Measurements from ENCODE around the gene RYR2. TPM values are rescaled to one million over a fixed set of nuclear protein-coding genes. Genes with fewer than 3 reads are reported as not detected.

The RYR2 gene
- total RNA-seq, 1 donor from 2014 or later, result not detected

DNA sequence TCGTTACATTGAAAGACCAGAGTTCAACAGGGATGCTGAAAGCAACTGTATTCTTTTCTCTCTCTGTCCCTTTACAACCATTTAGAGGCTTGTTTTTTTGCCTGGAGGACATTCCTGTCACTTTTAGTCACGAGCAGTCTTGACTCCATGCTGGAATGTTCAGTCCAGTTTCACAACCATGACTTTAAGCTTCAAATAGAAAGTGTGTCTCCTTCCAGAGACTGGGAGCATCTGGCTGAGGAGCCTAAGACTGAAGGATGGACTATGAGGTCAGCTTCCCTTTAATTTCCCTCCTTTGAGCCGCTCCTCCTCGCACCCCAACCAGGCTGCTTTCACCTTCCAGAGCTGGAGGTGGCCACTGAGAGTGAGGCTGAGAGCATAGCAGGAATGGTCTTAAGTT lies 10.5 kb upstream of the RYR2 start:
- no peak for DNase-seq (ENCODE audit: low read depth, low spot score)

DNA sequence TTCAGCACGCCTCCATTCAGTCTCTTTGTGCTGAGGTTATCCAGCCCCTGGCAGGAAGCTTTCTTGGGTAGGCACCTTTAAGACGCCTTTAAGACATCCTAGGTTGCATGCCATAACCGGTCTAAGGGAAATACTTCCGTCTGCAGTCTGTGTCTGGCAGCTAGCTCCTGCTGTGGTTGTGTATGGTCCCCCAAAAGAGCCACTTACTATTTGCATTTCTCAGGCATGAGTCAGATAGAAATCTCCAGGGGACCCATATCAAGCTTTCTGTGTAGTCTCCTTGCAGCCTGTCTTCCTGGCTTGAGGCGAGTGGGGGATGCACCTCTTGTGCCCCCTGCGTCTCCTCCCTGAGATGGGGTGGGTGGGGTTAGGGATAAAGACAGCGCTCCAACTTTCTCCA lies 10.0 kb upstream of the RYR2 start:
- DNase-seq (ENCODE audit: low read depth, low spot score), result no peak

DNA sequence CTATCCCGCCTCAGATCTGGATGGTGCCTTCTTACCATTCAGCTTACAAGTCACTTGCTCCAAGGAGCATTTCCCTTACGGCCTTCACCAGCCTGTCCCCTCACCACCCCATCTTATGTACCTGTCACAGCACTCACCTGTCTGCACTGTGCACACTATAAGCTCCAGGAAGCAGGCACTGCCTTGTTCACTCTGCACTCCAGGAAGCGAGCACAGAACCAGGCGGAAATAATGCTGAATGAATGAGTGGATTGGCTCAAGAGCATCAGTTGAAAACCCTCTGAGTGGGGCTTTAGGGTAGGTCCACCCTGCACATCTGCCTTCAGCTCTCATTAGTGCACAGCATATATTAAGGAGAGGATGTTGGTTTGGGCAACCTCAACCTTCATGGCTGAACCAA lies 8.9 kb upstream of the RYR2 start:
- no peak for DNase-seq (ENCODE audit: low read depth, low spot score)

DNA sequence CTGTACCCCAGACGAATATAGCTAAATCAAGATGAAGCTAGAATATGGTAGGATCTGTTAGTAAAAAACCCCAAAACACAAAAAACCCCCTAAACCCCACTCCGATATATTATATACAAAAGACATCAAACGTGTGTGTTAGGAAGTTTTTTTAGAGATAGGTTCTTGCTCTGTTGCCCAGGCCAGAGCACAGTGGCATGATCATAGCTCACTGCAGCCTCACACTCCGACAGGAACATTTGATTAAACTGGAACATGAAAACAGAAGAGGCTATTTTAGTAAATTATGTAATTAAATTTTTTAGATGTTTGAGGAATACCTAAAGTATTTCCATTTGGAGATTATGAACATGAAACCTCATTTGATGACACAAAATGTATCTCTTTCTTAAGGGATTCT lies 8.2 kb upstream of the RYR2 start:
- no peak for DNase-seq (ENCODE audit: low read depth, low spot score)

DNA sequence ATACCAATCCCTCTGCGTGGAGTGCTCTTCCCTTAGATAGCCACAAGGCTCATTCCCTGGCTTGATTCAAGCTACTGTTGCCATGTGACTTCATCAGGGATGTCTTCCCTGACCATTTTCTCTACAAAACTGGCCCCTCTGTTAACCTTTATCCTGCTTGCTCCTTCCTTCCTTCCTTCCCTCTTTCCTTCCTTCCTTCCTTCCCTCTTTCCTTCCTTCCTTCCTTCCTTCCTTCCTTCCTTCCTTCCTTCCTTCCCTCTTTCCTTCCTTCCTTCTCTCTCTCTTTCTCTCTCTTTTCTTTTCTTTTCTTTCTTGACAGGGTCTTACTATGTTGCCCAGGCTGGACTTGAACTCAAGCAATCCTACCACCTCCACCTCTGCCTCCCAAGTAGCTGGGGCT lies 6.2 kb upstream of the RYR2 start:
- DNase-seq (ENCODE audit: low read depth, low spot score), result no peak

DNA sequence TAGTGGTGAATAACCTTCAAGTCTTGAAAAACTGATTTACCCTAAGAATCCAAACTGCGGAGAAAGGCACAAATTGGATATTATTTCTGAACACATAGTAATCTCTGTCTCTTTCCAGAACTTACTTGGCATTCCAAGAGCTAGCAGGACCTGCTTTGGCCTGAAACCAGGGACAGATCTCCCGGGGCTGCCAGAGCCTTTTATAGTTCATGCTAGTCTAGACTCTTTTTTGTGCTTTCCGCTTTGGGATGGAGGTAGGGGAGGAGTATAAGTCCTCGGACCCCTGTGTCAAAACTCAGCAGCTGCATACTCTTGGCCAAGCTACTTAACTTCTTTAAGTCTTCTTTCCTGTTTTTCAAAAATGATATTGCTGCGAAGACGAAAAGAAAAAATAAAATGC lies 3.8 kb upstream of the RYR2 start:
- DNase-seq (ENCODE audit: low read depth, low spot score), result no peak

DNA sequence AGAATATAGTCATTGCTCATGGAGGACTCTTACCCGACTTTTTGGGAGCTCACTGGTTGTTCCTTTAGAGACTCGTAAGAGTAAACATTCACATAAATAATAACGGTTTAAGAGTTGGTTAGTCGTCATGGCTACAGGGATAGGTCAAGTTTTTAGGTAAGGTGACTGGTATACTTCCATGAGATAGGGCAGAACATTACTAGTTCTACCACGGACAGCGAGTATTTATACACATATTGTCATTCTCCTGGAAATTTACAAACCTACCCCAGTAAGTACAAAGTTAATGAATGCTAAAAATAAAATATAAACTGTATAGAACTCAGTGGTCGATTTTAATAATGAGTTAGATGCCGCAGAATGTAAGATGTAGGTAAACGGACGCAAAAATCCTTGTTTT lies 1.2 kb upstream of the RYR2 start:
- DNase-seq (ENCODE audit: low read depth, low spot score), result no peak

DNA sequence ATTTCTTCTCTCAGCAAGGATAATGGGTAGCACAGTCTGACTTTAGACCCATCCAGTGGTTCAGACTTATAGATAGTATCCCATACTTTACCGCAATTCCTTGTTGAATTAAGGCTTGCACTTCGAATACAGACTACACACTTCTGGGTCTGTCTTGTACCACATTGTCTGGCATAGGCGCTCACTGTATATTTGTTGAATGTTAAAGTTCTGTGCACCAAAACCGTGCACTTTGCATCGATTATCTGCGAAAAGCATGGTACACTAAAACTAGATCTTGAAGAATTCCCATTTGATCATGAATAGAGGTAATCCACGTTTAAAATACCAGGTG lies 556 bp upstream of the RYR2 start:
- no peak for DNase-seq (ENCODE audit: low read depth, low spot score)

DNA sequence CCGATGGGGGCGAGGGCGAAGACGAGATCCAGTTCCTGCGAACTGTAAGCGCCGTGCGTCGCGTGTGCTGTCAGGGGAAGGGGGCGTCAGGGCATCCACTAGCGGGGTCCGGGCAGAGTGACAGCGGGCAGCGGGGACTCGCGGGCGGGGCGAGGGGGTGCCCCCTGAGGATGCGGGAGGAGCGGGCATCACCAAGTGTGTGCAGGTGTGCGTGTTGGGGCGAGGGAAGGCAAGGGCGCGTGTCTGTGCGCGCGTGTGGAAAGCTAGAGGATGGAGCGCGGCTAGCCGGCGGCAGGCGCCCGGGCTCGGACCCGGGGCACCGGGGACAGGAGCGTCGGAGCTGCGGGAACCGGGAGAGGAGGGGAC lies 525 bp downstream of the RYR2 start:
- no peak for DNase-seq (ENCODE audit: low read depth, low spot score)

DNA sequence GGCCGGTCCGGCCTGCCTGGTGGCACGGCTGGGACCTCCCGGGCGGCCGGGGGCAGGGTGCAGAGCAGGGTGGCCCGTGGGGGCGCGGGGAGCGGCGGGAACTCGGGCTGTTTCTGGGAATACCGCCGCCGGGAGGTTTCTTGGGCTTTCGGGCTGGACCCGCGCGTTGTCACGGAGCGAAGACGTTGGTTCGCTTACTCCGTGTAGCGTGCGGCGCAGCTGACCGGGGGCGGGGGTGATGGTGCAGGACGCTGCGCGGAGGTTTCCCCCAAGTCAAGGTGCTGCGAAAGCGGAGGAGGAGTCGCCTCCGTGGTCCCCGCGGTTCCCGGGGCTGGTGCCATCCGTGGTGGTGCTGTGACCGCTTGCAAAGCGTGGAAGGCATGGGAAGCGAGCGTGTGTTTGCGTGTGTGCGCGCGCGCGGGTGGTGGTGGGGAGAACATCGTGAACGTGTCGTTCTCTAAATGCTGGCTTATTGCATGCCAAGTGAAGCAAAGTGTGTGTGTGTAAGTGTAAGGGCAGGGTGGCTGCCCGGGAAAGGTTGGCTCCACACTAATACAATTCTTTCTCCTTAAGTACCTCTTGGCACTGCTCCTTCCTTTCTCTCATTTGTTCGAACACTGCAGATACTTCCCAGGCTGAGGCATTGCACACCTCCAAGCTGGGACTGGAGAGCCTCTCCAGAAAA lies 1.1 kb downstream of the RYR2 start:
- DNase-seq (ENCODE audit: low read depth, low spot score), result no peak

DNA sequence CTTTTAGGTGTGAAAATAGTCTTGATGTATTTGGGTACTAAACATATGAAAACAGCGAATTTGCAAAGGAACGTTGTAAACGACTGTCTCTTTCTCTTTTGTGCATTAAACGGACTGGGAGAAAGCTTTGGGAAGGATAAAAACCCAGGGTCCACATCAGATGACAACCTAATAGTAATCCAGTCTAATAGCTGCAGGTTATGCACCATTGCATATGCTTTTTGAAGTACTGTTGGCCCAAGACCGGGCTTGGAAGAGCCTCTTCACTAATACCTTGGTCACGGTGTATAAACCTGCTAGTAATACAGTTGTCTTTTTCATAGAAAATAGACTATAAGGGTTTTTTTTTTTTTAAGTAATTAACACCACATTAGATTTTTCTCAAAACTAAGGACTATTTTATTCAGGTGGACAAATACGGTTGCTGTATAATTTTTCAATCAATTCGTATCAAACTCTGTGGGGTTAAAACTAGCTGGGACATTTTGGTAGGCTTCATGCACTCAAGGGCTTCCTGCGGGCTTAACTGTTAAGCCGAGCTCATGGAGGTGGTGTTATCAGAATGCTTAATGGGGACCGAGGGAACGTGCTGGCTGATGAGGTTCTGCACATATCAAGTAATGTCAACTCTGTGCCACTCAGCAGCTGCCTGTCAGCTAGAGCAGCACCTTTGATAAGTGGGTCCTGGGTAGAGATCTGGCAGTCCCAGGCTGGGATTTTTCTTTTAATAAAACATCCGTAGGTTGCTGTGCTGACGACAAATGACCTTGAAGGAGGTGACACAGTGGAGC lies 2.1 kb downstream of the RYR2 start:
- DNase-seq (ENCODE audit: low read depth, low spot score), result no peak

DNA sequence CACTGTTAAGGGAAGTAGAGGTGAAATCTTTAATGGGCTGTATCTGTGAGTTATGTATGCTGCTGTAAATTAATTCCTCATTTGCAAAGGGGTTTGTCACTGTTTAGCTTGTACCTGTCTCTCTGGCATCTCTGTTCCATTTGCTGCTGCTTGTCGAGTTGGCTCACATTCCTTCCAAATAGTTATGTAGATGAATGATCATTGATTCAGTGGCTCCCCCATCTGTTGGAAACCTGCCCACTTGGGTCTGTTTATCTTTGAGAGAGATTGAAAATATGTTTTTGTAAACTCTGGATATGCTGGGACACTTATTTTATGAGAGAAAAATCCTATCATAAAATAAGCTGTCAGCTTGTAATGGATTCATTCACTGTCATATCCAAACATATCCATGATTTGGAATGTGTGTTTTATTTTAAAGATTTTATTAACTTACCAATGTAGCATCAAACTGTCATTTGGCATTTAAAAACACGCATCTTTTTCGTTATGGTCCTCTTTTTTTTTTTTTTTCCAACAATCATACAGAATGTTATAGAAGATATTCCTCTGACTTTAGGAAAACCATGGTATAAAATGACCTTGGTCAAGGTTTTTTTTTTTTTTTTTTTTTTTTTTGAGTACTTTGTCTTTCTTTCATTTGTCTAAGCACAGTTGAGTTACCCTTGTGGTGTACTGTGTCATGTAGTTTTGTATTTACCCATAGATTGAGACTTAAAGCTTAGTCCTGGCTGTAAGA lies 3.5 kb downstream of the RYR2 start:
- no peak for DNase-seq (ENCODE audit: low read depth, low spot score)

DNA sequence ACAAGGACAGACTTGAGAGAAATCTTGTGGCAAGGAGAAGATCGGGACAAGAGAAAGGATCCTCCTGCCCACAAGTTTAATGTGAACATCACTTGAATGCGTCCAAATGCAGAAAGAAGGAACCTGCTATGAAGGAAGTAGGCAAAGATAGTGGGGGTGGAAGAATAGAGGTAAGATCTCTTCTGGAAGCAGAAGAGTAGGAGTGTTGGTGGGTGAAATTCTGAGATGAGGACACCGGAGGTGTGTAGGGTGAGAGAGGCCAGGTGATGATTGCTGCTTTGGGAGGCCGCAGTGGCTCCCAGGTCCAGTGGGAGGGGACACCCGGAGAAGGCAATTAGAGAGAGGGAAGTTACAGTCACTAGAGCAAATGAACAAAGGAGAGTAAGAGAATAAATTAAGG lies 6.8 kb downstream of the RYR2 start:
- no peak for DNase-seq (ENCODE audit: low read depth, low spot score)

DNA sequence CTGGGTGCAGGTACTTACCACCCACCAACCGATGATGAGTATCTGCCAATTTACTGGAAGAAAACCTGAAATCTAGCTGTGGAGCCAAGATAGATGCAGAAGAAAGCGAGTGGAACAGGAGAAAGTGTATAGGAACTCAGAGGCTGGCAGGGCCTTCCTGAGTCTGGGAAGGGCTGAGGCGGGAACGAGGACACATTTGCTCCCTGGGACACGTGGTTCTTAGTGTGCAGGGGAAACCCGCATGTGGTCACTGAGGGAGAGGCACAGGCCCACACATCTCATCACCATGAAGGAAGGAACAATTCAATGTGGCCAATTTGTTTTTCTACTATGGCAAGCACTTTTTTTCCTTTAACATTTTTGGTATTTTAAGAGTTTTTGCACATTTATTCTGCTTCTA lies 8.2 kb downstream of the RYR2 start:
- no peak for DNase-seq (ENCODE audit: low read depth, low spot score)

DNA sequence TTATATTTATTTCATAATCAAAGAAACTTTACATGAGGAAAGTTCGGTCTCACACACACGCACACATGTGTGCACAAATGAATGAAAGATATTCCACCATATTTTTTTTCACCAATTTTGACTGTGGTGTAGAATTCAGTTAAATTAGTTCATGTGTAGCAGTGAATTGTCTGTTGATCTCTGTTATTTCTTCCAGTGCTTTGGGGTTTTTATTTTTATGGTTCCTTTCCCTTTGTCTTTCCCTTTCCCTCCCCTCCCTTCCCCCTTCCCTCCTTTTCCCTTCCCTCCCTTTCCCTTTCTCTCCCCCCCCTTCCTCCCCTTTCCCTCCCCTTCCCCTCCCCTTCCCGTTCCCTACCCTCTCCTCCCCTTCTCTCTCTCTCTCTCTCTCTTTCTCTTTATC lies 8.9 kb downstream of the RYR2 start:
- no peak for DNase-seq (ENCODE audit: low read depth, low spot score)

DNA sequence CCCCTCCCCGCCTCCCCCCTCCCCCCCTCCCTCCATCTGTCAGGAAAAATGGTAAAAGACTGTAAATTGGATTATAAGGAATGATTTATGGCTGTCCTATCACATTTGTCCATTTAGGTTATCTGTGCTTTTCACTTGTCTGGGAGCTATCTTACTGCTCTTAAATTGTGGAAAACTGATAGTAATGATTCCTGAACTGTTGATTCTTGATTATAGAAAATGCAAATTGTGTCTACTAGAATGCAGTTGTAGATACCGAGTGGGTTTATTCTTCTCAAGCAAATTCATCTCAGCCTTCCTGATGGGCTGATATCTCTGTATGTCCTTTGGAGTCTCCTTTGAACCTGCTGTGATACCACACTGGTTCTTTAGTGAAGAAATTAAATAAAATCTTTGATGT lies 12.3 kb downstream of the RYR2 start:
- no peak for DNase-seq (ENCODE audit: low read depth, low spot score)

DNA sequence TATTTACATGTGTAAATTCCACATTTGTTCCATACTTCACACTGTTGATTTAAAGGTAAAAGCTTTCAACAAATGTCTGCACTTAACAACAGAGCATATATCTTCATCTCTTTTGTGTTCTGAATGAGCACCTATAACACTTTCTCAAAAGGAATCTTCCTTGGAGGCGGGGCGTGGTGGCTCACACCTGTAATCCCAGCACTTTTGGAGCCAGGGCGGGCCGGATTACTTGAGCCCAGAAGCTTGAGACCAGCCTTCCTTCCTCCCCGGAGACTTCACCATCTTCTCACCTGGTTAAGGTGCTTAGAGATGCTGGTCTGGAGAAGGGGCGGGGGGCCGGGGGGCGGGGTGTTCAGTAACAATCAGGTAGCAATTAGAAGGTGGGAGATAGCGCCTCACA lies 16.5 kb downstream of the RYR2 start:
- no peak for DNase-seq (ENCODE audit: low read depth, low spot score)

DNA sequence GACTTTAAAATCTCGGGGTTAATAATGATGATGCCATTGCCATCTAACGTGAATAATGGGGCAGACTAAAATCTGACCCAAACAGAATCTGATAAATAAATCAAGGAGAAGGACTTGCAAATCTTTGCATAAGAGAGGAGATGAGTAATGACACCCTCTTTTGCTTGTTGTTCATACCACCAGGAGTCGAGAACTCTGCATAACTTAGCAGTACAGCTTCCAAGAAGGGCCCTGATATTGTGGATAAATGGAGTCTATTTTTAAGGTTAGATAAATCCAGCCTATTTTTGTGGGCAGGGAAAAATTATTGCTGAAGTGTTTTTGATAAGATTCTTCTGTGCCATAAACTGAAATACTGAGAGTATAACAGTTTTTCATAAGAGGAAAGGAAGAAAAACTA lies 17.3 kb downstream of the RYR2 start:
- DNase-seq (ENCODE audit: low read depth, low spot score), result no peak

DNA sequence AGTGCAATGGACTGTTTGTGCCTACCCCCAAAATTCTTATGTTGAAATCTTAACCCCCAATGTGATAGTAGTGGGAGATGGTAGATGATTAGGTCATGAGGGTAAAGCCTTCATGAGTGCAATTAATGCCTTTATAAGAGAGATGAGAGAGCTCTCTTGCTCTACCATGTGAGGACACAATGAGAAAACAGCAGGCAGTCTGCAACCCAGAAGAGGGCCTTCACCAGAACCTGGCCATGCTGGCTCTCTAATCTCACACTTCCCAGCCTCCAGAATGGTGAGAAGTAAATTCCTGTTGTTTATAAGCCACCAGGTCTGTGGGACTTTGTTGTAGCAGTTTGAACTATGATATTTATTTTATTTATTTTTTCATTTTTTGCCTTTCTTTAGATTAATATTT lies 21.0 kb downstream of the RYR2 start:
- no peak for DNase-seq (ENCODE audit: low read depth, low spot score)

DNA sequence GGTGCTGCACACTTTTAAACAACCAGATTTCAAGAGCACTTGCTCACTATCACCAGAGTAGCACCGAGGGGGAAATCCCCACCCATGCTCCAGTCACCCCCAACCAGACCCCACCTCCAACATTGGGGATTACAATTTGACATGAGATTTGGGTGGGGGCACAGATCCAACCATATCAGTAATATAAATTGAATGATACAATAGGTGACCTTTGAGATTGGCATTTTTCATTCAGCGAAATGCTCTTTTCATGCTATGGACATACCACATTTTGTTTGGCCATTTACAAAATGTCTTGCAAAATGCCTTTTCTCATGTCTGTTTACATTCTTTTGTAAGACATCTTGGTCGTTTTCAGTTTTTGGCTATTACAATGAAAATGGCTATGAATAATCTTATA lies 23.9 kb downstream of the RYR2 start:
- DNase-seq (ENCODE audit: low read depth, low spot score), result no peak

DNA sequence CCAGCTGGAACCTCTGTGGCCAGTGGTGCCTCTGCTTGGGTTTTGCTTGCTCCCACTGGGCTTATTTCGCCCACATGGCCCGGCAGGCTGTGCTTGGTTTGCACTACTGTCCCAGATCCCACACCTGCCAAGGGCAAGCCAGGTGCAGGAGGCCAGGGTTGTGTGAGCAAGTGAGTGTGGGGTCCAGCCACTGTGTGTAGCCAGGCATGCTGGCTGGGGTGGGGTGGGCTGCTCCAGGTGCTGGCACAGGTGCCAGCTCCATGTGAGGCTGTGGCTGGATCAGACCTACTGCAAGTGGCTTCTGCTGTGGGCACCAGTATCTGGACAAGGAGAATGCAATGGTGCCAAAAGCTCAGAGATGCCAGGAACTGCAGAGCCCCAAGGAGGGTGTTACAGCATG lies 28.5 kb downstream of the RYR2 start:
- no peak for DNase-seq (ENCODE audit: low read depth, low spot score)

DNA sequence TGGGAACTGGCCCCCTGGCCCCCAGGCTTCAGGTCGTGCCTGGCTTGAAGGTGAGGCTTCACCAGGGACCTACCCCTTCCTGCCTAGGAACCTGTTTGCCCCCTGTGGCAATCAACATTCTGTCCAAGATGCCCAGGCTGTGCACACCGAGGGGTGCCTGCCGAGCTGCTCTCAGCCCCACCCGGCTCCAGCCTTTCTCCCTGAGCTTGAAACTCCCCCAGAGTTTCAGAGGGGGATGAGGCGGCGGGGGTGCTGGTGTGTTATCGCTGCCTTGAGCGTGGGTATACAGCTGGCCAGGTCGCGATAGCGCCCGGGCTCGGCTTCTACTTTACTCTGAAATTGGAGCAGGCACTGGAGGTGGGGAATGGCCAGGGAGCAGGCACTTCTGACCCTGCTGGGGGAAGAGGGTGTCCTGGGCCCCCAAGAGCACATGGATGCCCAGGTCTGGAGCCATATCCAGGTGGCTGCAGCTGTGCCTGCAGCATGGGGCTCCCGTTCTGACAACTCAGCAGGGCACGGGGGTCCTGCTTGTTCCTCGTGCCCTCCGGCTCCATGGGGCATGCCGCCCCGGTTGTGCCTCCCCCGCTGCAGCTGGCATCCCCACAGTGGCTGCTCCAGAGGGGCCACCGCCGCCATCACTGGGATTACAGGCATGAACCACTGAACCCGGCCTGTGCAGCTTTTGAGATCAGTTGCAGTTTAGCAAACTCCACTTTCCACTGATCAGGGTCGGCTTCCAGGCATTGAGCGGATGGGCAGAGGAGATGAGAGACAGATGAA lies 29.8 kb downstream of the RYR2 start:
- no peak for DNase-seq (ENCODE audit: low read depth, low spot score)
